ENCODE measurements around the gene RPP14. TPM values are rescaled to one million over a fixed set of nuclear protein-coding genes. Genes with fewer than 3 reads are reported as not detected.

Gene RPP14
- total and polyA plus RNA-seq, 10 of the 15 experiments (the other 5 are each of a cell fraction or from before 2014, with no cell fraction given), result 9.1 to 21.2 (median 12.7) TPM

GRCh38 chr3:58341376-58341775 is 35.3 kb downstream of the RPP14 start:
- H3K27ac ChIP-seq (ENCODE audit: control insufficient read depth, insufficient read depth), result no peak overlapping the region

More at GRCh38 chr3:58341376-58341775, 35.3 kb downstream of the RPP14 start:
- ChIA-PET CTCF (interaction anchor here (0.8 to 8.9 kb wide), 5 partner anchors 10 to 150 kb away, joined by 3 to 204 read pairs (median 3); partner anchors contain the start of gene KCTD6), POLR2A (interaction anchor here (0.7 to 12.4 kb wide), 2 partner anchors 10 to 16 kb away, joined by 5 to 221 read pairs; no protein-coding TSS in a partner anchor), RAD21 (ENCODE audit: unreplicated experiment) (interaction anchor here (0.7 to 2.5 kb wide), 4 partner anchors 7 to 557 kb away, joined by 3 to 20 read pairs (median 5); no protein-coding TSS in a partner anchor), SMC1A (ENCODE audit: uncharacterized antibody, unreplicated experiment) (interaction anchor here (8.9 to 13.1 kb wide), 2 partner anchors 9 to 77 kb away, joined by 81 to 324 read pairs; no protein-coding TSS in a partner anchor)
- H3K4me1 ChIP-seq (ENCODE audit: control insufficient read depth, insufficient read depth, low read length), result peaks cover 4% of the 10 kb centered on the region; the same call in 1 of the 2 replicates
- no TSS peak for BruUV-seq (replicated peaks)
- no peaks in the 10 kb centered on the region for H4K20me1 ChIP-seq (ENCODE audit: control insufficient read depth, insufficient read depth)
- H3K4me2 ChIP-seq (ENCODE audit: control insufficient read depth, insufficient read depth), result no peak overlapping the region
- in situ Hi-C loops (cut with MboI), result no loop called here
- no peak overlapping the region for H2AFZ ChIP-seq (ENCODE audit: control insufficient read depth, low read depth, low read length)
- ATAC-seq (no peak; the same call in 2 of the 3 replicates), FAIRE-seq (no peak), DNase-seq (ENCODE audit: low read depth, low spot score) (no peak)
- no peak for TF ChIP-seq SIX5 (IDR thresholded peaks at IDR 0.05; ENCODE audit: low read depth, low read length, severe bottlenecking)
- no peak for TF ChIP-seq TCF3 (IDR thresholded peaks at IDR 0.05; ENCODE audit: borderline replicate concordance, insufficient read depth, low read depth, low read length)
- TF ChIP-seq BACH1 (IDR thresholded peaks at IDR 0.05; ENCODE audit: borderline replicate concordance), result no peak
- TF ChIP-seq NRF1 (conservative IDR thresholded peaks at IDR 0.05; ENCODE audit: low read depth, low read length), result no peak
- TF ChIP-seq RBBP5 (conservative IDR thresholded peaks at IDR 0.05), result no peak
- no peak for TF ChIP-seq GATAD2B (conservative IDR thresholded peaks at IDR 0.05; ENCODE audit: low read depth)
- no peak for TF ChIP-seq CHD2 (IDR thresholded peaks at IDR 0.05; ENCODE audit: borderline replicate concordance, low read depth, low read length)
- TF ChIP-seq YBX1 (IDR thresholded peaks at IDR 0.05), result no peak
- TF ChIP-seq SMAD1 (IDR thresholded peaks at IDR 0.05; ENCODE audit: low read depth, partially characterized antibody), result no peak
- TF ChIP-seq MTA3 (IDR thresholded peaks at IDR 0.05; ENCODE audit: borderline replicate concordance, low read length), result no peak
- no peak for TF ChIP-seq PAX5 (IDR thresholded peaks at IDR 0.05; ENCODE audit: borderline replicate concordance, low read depth, low read length)
- no peak for TF ChIP-seq ATF3 (IDR thresholded peaks at IDR 0.05; ENCODE audit: borderline replicate concordance, extremely low read depth, low read depth, low read length)
- TF ChIP-seq CREB1 (IDR thresholded peaks at IDR 0.05; ENCODE audit: low read depth), result no peak
- no peak for TF ChIP-seq POLR2AphosphoS2 (IDR thresholded peaks at IDR 0.05; ENCODE audit: low read depth, low read length)
- no peaks in the 10 kb centered on the region for H3K79me2 ChIP-seq (ENCODE audit: control insufficient read depth, insufficient read depth, low read length)
- H3K27me3 ChIP-seq (replicated peaks in 1 of 2; ENCODE audit: control insufficient read depth in 2 of 2, insufficient read depth in 2 of 2, low read length in 1 of 2), result no peaks in the 10 kb centered on the region
- H3K4me3 ChIP-seq, result no peak overlapping the region
- 79% methylated on average over 3 of the region's 3 CpGs for WGBS (ENCODE audit: insufficient coverage, insufficient replicate concordance, low lambda C conversion rate, missing lambda C conversion rate)
- no peak overlapping the region for H3K9ac ChIP-seq (ENCODE audit: control insufficient read depth, insufficient read depth, low read length)
- intact Hi-C loops (cut with micrococcal nuclease; ENCODE audit: unreplicated experiment), result no loop called here
- no peaks in the 10 kb centered on the region for H3K36me3 ChIP-seq (ENCODE audit: control insufficient read depth in 2 of 2, insufficient read depth in 2 of 2, low read length in 1 of 2)
- H3K9me3 ChIP-seq (replicated peaks; ENCODE audit: control insufficient read depth, insufficient read depth, low read length), result no peaks in the 10 kb centered on the region; the same call in 2 of the 3 replicates

All from GM12878 (cell line).